ENCODE data around the gene PIRT.

PIRT gene

GRCh38 chr17:10837921-10838320 lies at the start of gene PIRT:
PIRT (minus strand) TSS chr17:10838087; CDS start chr17:10825645, 12,442 bp downstream.
- no peak for DNase-seq (ENCODE audit: low spot score)
- TF ChIP-seq CTCF (IDR thresholded peaks at IDR 0.05; ENCODE audit: borderline replicate concordance, control extremely low read depth, extremely low read depth, insufficient read depth, missing control alignments): no peak
- in situ Hi-C loops (cut with MboI; ENCODE audit: low sequenced_read_pairs, unreplicated experiment): no loop called here

DNA sequence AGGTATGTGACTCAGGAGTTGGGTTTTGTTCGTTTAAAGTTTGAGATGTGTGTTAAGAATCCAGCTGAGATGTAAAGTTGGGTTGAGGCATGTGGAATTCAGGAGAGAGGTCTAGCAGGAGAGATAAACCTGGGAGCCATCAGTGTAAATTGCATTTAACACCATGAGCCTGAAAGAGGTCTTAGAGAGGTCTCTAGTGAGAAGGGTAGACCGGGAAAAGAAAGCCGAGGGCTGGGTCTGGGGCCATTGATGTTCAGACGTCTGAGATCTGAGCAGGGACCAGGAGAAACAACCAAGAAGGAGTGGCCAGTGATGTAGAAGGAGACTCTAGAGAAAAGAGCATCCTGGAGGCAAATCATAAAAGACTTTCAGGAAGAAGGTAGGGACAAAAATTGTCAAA lies 44.1 kb upstream of the PIRT start:
- in situ Hi-C loops (cut with MboI; ENCODE audit: low sequenced_read_pairs, unreplicated experiment): loop anchor here (25.0 kb wide), 1 partner anchor 755 kb away; no protein-coding TSS in a partner anchor
- DNase-seq (ENCODE audit: low spot score): no peak
- TF ChIP-seq CTCF (IDR thresholded peaks at IDR 0.05; ENCODE audit: borderline replicate concordance, control extremely low read depth, extremely low read depth, insufficient read depth, missing control alignments): no peak

DNA sequence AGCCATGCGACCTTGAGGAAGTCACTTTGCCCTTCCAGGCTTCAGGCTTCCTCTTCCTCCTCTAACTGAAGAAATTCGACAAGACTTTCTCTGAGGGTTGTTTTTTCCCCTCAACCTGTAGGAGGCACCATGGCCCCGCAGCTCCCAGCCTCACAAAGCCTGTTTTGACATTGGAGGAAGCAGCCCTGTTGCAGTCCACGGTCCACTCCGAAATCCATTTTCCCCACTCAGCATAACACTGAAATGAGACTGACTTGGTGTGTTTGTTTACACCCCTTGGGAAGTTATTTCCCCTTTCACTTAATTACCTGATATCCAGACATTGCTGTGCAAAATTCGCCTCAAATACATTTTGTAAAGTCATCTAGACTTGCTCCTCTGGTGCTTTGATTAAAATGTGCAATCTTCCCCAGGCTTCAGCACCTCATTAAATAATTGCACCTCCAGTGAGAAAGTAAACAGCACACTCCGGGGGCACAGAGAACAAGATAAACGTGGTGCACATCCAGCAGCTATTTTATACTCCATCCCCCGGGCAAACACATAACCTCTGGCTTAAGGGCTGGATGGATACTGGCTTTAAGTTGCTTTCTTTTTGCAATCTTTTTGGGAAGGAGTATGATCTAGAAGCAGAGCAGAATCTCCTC lies 41.4 kb upstream of the PIRT start:
- no peak for TF ChIP-seq CTCF (IDR thresholded peaks at IDR 0.05; ENCODE audit: borderline replicate concordance, control extremely low read depth, extremely low read depth, insufficient read depth, missing control alignments)
- in situ Hi-C loops (cut with MboI; ENCODE audit: low sequenced_read_pairs, unreplicated experiment): loop anchor here (25.0 kb wide), 1 partner anchor 758 kb away; no protein-coding TSS in a partner anchor
- DNase-seq (ENCODE audit: low spot score): no peak

DNA sequence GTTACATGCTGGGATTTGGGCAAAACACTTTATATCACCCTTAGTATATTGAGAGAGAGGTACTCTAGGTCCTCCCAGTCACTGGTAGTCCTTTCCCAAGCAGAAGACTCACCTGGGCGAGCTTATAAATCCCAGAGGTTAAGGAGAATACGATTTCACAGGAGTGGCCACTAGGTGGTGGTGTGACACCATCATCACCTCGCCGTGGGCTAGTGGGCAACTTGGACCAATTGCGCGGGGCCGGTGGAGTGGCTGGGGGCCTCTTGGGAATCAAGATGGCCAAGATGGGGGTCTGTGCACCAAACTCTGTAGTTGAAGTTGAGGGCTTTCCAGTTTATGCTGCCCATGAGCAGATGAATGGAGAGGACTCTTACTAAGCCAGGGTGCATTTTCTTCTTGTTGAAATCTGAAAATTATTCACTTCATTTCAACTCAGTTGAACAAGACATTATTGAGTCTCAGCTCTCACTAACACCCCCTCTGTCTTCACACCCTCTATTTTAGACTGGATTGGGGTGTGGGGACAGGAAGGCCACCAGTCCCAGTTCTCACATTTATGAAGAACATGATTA lies 38.2 kb upstream of the PIRT start:
- in situ Hi-C loops (cut with MboI; ENCODE audit: low sequenced_read_pairs, unreplicated experiment): loop anchor here (25.0 kb wide), 1 partner anchor 761 kb away; no protein-coding TSS in a partner anchor
- DNase-seq (ENCODE audit: low spot score): peak; percentile 46
- TF ChIP-seq CTCF (IDR thresholded peaks at IDR 0.05; ENCODE audit: borderline replicate concordance, control extremely low read depth, extremely low read depth, insufficient read depth, missing control alignments): peak; percentile 43

DNA sequence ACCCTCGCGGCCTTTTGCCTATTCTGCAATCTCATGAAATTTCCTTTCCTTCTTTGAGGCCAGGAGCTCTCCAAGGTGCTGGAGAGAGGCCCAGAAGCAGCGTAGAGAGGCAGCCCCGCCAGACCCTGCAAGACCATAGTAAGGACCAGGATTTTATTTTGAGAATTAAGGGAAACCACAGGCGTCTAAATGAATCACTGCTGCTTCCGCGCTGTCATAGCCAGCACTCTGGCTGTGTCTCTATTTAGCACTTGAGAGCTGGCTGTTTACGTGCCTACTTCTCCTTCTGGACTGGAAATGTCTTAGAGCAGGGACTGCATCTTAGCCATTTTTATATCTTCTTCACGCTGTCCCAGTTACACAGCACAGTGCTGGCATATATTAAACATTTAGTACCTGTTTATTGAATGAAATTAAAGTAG lies 37.6 kb upstream of the PIRT start:
- no peak for TF ChIP-seq CTCF (IDR thresholded peaks at IDR 0.05; ENCODE audit: borderline replicate concordance, control extremely low read depth, extremely low read depth, insufficient read depth, missing control alignments)
- in situ Hi-C loops (cut with MboI; ENCODE audit: low sequenced_read_pairs, unreplicated experiment): loop anchor here (25.0 kb wide), 1 partner anchor 762 kb away; no protein-coding TSS in a partner anchor
- peak; percentile 24 for DNase-seq (ENCODE audit: low spot score)

- DNase-seq (ENCODE audit: low spot score): no peak
- no peak for TF ChIP-seq CTCF (IDR thresholded peaks at IDR 0.05; ENCODE audit: borderline replicate concordance, control extremely low read depth, extremely low read depth, insufficient read depth, missing control alignments)
- in situ Hi-C loops (cut with MboI; ENCODE audit: low sequenced_read_pairs, unreplicated experiment): loop anchor here (25.0 kb wide), 1 partner anchor 1115 kb away; the partner anchor contains the start of gene ZNF18
These were observed 34.0 kb upstream of the PIRT start for GRCh38 chr17:10871914-10872313.
